B cell (primary cell): ENCODE results near the gene ARTN. TPM values are rescaled to one million over a fixed set of nuclear protein-coding genes. Genes with fewer than 3 reads are reported as not detected.
A peak's percentile ranks its signal among the peaks of the same experiment; 100 is the strongest.

Experiments
- ATAC-seq: fragments of 200-7000 bp; cut with Tn5 transposase; one replicate; pipeline ENCODE4 v1.10.0; 2021; ENCODE audit warnings: low read depth, mild to moderate bottlenecking, moderate number of reproducible peaks, moderate library complexity
- CTCF ChIA-PET: fragments of 350-600 bp; sonication (Branson Sonifier 250); formaldehyde crosslinking; loops from one replicate; lab custom pipeline; 2021; ENCODE audit warnings: antibody characterized with exemption, inconsistent platforms; lab: Charles Lee
- POLR2A ChIA-PET: fragments of 350-600 bp; sonication (Branson Sonifier 250); formaldehyde crosslinking; loops from one replicate; lab custom pipeline; 2021; ENCODE audit warnings: antibody characterized with exemption; lab: Charles Lee
- DNase-seq: peaks from one replicate; pipeline ENCODE4 v3.0.0; 2013
- H2AFZ ChIP-seq: 2 replicates; pipeline ENCODE4 v1.6.1; 2012; ENCODE audit warnings: mild to moderate bottlenecking, low read depth, low read length; ENCODE audit not compliant: insufficient read depth, poor library complexity, severe bottlenecking
- H3K27ac ChIP-seq, 2 donors: 1 replicate in 1 of 2; 2 replicates in 1 of 2; pipeline ENCODE4 v1.5.1; 2012 to 2013; ENCODE audit warnings: low read length in 2 of 2, mild to moderate bottlenecking in 2 of 2, moderate library complexity in 1 of 2
- H3K27me3 ChIP-seq, 4 experiments: fragments of 200-600 bp in 1 of 4; sonication (generic) in 1 of 4; replicated peaks in 1 of 4; 1 replicate in 2 of 4; 2 replicates in 2 of 4; pipeline versions ENCODE4 v1.6.1 to v1.7.0; 2013 to 2016; ENCODE audit warnings: low read length in 3 of 4, mild to moderate bottlenecking in 2 of 4, mixed read lengths in 1 of 4, moderate library complexity in 1 of 4; ENCODE audit not compliant: insufficient read depth in 4 of 4, control insufficient read depth in 3 of 4; ENCODE audit errors: control extremely low read depth in 1 of 4
- H3K36me3 ChIP-seq, 2 experiments: replicated peaks in 1 of 2; 1 replicate in 1 of 2; 2 replicates in 1 of 2; pipeline versions ENCODE4 v1.6.1 to v1.7.1; 2013; ENCODE audit warnings: low read length in 1 of 2; ENCODE audit not compliant: insufficient read depth in 2 of 2, control insufficient read depth in 1 of 2; ENCODE audit errors: control extremely low read depth in 1 of 2, extremely low read depth in 1 of 2
- H3K4me1 ChIP-seq, 2 donors: fragments of 200-600 bp in 1 of 2; sonication (generic) in 1 of 2; 1 replicate in 1 of 2; 2 replicates in 1 of 2; pipeline versions ENCODE4 v1.5.1 to v1.6.1; 2013 to 2017; ENCODE audit warnings: low read length in 2 of 2; ENCODE audit not compliant: control insufficient read depth in 2 of 2, insufficient read depth in 2 of 2
- H3K4me2 ChIP-seq: replicated peaks from 2 replicates; pipeline ENCODE3; 2012; ENCODE audit warnings: mild to moderate bottlenecking, low read depth, low read length; ENCODE audit not compliant: poor library complexity, severe bottlenecking
- H3K4me3 ChIP-seq, 5 experiments: fragments of 200-600 bp in 1 of 5; sonication (generic) in 1 of 5; 1 replicate in 3 of 5; 2 replicates in 2 of 5; pipeline versions ENCODE4 v1.5.1 to v1.7.0; 2011 to 2016; ENCODE audit warnings: low read length in 4 of 5, mild to moderate bottlenecking in 4 of 5, low read depth in 2 of 5, control low read depth in 1 of 5, moderate library complexity in 1 of 5; ENCODE audit not compliant: insufficient read depth in 1 of 5; ENCODE audit errors: control extremely low read depth in 1 of 5, extremely low read depth in 1 of 5
- H3K79me2 ChIP-seq: fragments of 200-600 bp; sonication (generic); one replicate; pipeline ENCODE4 v1.6.0; 2016; ENCODE audit warnings: low read length; ENCODE audit not compliant: control insufficient read depth, insufficient read depth
- H3K9ac ChIP-seq: fragments of 200-600 bp; sonication (generic); 2 replicates; pipeline ENCODE4 v1.6.1; 2017; ENCODE audit warnings: mild to moderate bottlenecking, low read length, moderate library complexity
- H3K9me3 ChIP-seq, 3 donors: one replicate each; pipeline versions ENCODE4 v1.6.1 to v1.7.1; 2013; ENCODE audit warnings: low read length in 2 of 3; ENCODE audit not compliant: control insufficient read depth in 2 of 3, insufficient read depth in 1 of 3; ENCODE audit errors: control extremely low read depth in 1 of 3
- H4K20me1 ChIP-seq: 2 replicates; pipeline ENCODE4 v1.6.0; 2012; ENCODE audit warnings: mild to moderate bottlenecking, low read length; ENCODE audit not compliant: insufficient read depth, control insufficient read depth, poor library complexity, severe bottlenecking
- H3K27ac Mint-ChIP-seq: one replicate; pipeline ENCODE4 v1.8.0; 2021; ENCODE audit warnings: mixed read lengths
- H3K27me3 Mint-ChIP-seq: one replicate; pipeline ENCODE4 v1.8.0; 2021; ENCODE audit warnings: mixed read lengths
- H3K4me1 Mint-ChIP-seq: one replicate; pipeline ENCODE4 v1.8.0; 2021; ENCODE audit warnings: mixed read lengths
- H3K4me3 Mint-ChIP-seq: one replicate; pipeline ENCODE4 v1.8.0; 2021; ENCODE audit warnings: mixed read lengths
- H3K9me3 Mint-ChIP-seq: one replicate; pipeline ENCODE4 v1.8.0; 2022; ENCODE audit warnings: mixed read lengths; ENCODE audit not compliant: insufficient read depth
- EZH2 ChIP-seq: IDR thresholded peaks from 2 replicates; pipeline ENCODE4 v1.6.1; 2012; ENCODE audit warnings: borderline replicate concordance, low read depth, mild to moderate bottlenecking, moderate library complexity, low read length; ENCODE audit not compliant: insufficient read depth, poor library complexity, severe bottlenecking
- WGBS: methylation state at CpG from one replicate; pipeline ENCODE4 v1.1.5; 2013; ENCODE audit warnings: missing lambda C conversion rate; ENCODE audit not compliant: insufficient coverage; 5-methylcytosine and 5-hydroxymethylcytosine counted together
- intact Hi-C: fragments of 100-400 bp; cut with micrococcal nuclease; formaldehyde crosslinking; loops from one replicate; pipeline ENCODE4 v1.10.0; 2022
- polyA plus RNA-seq: library from polyadenylated mRNA; depleted of rRNA; stranded (reverse); fragments of >200 nt; gene quantifications from 2 replicates; pipeline ENCODE4 v1.2.3, GENCODE V29; 2012
- total RNA-seq, 2 donors: library from RNA; stranded (reverse); fragments of 120-200 nt in 1 of 2; gene quantifications; 1 replicate in 1 of 2; 2 replicates in 1 of 2; pipeline versions ENCODE4 v1.2.3 to v1.2.4, GENCODE V29; 2013 to 2022
- TF ChIP-seq, protein P1 (sequence below): fragments of 200-600 bp; IDR thresholded peaks from one replicate; pipeline ENCODE4 v1.8.0; 2022; ENCODE audit warnings: antibody characterized with exemption, mild to moderate bottlenecking

The ARTN gene
- total and polyA plus RNA-seq, 2 donors (not counting 1 experiment from before 2014, with no cell fraction given) = 0.13 to 0.64 TPM

DNA sequence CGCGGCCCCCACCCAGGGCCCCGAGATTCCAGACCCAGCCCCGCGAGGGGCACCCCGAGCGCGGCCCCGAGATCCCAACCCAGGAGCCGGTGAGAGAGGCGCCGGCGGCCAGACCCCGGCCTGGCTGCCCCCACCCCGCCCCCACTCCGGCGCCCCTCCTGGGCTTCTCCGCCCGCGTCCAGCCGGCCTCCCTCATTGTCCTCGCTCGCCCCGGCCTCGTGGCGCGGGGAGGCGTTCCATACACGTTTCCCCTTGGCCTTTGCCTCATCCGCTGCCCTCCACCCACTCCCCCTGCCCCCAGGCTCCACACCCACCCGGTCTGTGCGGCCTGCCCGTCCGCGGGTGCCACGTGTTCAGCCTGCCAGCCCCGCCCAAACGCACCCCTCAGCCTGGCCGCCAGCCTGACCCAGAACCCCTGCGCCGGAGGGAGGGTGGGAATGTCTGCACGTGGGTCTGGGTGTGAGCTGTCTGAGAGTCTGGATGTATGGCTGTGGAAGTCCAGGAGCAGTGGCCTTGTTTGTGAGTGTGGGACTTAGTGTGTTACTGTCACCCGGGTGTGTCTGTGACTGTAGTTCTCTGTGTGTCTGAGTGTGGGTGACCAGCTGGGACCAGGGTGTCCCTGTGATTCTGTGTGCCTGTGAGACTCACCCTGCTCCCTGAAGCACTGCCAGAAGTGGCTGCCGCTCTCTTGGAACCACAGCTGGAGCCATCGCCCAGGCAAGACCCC, 46.1 kb downstream of the ARTN start:
- H3K27ac Mint-ChIP-seq = peak overlapping the region; percentile 69
- H3K27me3 ChIP-seq = no peaks in the 10 kb centered on the region
- peak; percentile 50 for DNase-seq
- WGBS = 8% methylated on average over 39 of the region's 45 CpGs
- H3K9me3 ChIP-seq = no peaks in the 10 kb centered on the region
- ChIA-PET CTCF (interaction anchor here (1.2 kb wide), 1 partner anchor 57 kb away, joined by 3 read pairs; no protein-coding TSS in a partner anchor), POLR2A (interaction anchor here (0.6 kb wide), 1 partner anchor 10 kb away, joined by 4 read pairs; the partner anchor contains the start of gene DPH2)
- peaks cover 53% of the 10 kb centered on the region for H3K4me1 Mint-ChIP-seq
- H3K27me3 Mint-ChIP-seq = no peaks in the 10 kb centered on the region
- peaks cover 0 to 23% of the 10 kb centered on the region in 2 experiments for H3K36me3 ChIP-seq
- ATAC-seq = no peak
- no peaks in the 10 kb centered on the region for H3K9me3 Mint-ChIP-seq
- peaks cover 40% of the 10 kb centered on the region for H4K20me1 ChIP-seq
- intact Hi-C loops = loop anchor here (10.0 kb wide), 2 partner anchors 275 to 1525 kb away; partner anchors contain the start of genes PPCS, ST3GAL3 and ZMYND12
- peak overlapping the region in 4 of 5 experiments; percentile 26 to 63 (median 48) for H3K4me3 ChIP-seq
- peaks cover 16% of the 10 kb centered on the region for H3K79me2 ChIP-seq
- H3K9ac ChIP-seq = peak overlapping the region; percentile 63
- H2AFZ ChIP-seq = peak overlapping the region; percentile 77
- TF ChIP-seq, protein P1, sequence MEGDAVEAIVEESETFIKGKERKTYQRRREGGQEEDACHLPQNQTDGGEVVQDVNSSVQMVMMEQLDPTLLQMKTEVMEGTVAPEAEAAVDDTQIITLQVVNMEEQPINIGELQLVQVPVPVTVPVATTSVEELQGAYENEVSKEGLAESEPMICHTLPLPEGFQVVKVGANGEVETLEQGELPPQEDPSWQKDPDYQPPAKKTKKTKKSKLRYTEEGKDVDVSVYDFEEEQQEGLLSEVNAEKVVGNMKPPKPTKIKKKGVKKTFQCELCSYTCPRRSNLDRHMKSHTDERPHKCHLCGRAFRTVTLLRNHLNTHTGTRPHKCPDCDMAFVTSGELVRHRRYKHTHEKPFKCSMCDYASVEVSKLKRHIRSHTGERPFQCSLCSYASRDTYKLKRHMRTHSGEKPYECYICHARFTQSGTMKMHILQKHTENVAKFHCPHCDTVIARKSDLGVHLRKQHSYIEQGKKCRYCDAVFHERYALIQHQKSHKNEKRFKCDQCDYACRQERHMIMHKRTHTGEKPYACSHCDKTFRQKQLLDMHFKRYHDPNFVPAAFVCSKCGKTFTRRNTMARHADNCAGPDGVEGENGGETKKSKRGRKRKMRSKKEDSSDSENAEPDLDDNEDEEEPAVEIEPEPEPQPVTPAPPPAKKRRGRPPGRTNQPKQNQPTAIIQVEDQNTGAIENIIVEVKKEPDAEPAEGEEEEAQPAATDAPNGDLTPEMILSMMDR = no peak
- no peak for TF ChIP-seq EZH2
- peak overlapping the region; percentile 93 for H3K4me3 Mint-ChIP-seq
- H3K4me1 ChIP-seq = peaks cover 32 to 60% of the 10 kb centered on the region in 2 donors
- peak overlapping the region; percentile 90 for H3K4me2 ChIP-seq
- H3K27ac ChIP-seq = no peak overlapping the region
